Measurements from ENCODE around the gene DOCK1.
A peak's percentile ranks its signal among the peaks of the same experiment; 100 is the strongest.

Gene DOCK1

DNA sequence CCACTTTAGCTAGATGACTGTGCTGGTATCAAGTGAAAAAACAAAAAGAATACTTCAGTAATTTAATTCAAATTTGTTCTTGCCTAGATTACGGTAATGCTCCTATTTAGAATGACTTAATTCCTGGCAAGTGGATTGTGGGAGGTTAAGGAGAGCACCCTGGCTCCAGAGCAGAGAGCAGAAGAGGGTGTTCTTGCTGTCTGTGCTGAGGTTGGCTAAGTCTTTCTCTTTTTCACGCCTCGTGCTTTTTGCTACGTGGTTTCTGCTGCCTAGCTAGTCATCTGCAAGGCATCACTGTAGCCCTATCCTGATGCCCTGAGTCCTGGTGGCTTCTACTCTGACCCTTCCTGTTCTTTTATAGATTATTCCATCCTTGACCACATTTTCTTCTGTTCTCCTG is 189.8 kb downstream of the DOCK1 start:
- no peak for DNase-seq

DNA sequence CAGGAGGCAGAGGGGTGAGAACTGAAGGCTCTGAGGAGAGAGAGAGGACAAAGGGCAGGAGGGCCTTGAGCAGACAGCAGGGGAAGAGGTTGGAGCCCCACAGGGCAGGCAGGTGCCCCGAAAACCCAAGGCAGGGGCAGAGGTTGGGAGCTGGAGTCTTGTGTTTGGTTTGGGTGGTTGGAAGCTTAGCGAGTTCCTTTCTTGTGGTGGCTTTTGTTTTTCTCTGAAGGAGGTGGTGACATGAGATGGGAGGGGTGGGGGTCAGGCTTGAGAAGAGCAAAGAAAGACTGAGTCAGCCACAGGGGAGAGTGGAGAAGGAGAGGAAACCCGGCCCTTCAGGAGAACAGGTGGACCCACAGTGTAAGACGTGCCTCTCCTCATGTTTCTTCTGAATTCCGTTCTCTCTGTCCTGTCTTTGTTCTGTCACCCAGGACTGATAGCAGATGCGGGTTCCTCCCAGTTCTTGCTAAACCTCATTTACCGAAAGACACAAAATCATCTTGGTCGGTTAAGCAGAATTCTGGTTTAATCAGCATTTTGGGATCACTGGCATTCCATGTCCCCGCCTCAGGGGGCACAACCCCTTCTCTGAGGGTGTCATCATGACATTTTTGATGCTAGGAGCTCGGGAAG is 195.9 kb downstream of the DOCK1 start:
- DNase-seq, result no peak

DNA sequence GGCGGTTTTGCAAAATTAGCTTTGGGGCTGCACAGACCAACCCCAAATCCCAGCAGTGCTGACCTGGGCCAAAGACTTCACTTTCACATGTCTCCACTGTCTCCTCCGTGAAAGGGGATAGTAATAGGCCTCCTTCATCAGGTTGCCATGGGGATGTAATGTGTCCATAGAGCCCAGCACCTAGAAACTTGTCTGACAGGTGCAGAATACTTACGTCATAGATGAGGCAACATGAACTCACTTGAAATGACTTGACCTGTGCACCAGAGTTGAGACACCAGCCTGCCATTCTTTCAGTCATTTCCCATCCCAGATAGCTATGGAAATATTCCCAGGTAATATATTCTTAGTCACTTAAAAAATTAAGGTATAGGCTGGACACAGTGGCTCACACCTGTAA is 196.9 kb downstream of the DOCK1 start:
- DNase-seq, result peak; percentile 6

DNA sequence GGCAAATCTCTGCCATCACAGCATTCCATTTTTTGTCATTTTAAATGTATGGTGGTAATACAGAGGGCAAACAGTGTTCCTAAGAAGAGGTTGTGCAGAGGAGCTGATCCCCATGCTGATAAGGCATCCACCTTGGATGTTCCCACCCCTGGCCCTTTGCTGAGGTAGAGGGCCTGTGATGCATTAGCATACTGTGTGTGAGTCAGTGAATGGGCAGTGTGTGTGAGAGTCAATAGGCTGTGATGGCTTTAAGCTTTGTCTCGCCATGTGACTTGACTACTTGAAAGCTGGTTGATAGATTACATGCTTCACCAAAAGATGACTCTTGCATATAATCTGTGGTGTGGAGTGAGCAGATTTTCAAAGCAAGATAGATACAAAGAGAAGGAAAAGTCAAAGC is 209.9 kb downstream of the DOCK1 start:
- no peak for DNase-seq

DNA sequence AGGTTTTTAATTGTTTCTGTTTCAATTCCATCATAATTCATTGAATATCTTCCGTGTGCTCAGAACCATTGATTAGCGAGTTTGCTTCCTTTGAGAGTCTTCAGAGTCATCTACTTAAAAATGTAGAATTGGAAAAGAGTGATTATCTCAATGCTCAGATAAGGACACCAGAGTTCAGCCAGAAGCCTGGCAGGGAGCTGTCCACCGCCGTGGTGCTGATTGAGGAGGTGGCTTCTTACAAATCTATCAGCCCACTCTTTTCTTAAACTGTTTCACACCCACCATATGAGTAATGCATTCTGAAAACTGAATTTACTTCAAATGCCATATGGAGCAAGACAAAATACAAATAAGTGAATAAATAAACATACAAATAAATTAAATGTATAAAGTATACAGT is 211.9 kb downstream of the DOCK1 start:
- no peak for DNase-seq

DNA sequence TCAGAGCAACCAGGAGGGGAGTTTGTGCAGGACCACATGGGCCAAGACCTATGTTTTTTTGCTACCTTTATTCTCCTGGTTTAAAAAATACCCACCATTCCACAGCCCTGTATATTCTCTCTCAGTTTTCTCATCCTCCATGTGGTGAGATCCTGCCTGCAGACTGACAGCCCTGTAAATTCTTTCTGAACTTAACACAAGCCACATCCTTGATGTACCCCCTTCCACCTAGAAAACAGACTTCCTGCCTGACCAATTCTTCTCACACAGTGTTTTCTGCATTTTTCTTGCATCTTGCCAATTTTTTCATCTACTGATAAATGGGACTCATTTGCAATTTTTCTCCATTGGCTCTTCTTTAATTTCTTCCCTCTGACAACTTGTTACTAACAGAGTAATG is 212.8 kb downstream of the DOCK1 start:
- DNase-seq, result no peak

DNA sequence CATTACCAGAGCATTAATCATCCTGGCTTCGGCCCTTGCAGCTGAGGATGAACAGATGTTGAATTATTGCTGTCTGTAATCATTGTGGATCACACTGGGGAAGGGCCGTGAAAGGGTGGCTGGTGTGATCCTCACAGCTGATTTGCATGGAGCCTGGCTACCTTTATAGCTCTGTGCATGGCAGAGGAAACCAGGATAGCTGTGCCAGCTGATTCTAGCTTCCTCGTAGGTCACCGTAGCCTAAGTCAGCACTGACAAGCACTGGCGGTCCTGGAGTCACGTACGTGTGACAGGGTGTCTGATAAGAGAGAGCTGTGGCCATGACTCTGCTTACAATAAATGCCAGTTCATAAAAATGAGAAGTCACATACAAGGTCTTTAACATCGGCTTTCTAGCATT is 214.7 kb downstream of the DOCK1 start:
- no peak for DNase-seq

DNA sequence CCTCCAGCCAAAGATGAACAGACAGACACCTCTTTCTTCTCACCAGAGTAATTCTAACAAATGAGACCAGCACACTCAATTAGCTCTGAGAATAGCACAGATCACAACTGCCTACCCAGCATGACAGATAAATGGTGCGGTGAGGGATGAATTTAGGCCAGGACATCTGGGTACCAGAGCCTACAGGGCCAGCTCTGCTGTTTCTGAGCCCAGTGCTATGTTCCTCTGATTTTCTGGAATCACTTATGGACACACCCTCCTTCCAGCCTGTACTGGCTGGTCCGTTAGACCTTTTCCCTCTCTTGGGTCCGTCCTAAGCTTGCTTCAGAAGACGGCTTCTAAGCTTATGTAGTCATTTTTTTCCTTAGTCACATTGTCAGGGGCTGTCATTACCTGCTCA is 217.6 kb downstream of the DOCK1 start:
- no peak for DNase-seq

DNA sequence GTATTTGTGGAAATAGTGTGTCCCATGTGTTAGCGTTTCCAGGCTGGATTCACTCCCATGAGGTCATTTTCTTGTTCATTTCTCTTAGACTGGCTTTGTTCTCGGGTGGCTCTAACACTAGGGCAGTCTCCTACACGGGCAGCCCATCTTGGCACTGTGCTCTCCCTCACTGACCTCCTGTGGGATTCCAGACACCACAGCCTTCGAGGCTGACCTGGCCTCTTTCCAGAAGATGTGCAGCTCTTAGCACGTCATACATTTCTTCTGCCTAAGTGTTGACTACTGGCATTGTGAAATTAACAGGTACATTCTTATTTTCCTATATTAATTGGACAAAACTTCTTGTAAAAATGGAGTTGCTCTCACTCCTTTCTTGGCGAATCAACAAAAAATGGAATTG is 218.4 kb downstream of the DOCK1 start:
- DNase-seq, result no peak

DNA sequence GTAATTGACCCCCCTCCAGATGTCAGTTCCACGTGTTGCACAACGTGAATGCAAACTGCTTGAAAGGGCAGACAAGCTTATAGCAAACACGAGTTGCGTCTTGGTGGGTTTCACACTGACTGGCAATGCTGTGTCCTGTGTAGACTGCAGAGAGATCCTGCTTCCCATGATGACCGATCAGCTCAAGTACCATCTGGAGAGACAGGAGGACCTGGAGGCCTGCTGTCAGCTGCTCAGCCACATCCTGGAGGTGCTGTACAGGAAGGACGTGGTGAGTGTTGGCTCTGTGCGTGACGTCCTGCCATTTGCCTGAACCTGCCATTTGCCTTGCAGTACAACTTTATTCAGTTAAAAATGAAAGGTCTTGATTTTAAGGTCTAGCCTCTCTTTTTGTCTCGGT is 220.1 kb downstream of the DOCK1 start:
- DNase-seq, result no peak

DNA sequence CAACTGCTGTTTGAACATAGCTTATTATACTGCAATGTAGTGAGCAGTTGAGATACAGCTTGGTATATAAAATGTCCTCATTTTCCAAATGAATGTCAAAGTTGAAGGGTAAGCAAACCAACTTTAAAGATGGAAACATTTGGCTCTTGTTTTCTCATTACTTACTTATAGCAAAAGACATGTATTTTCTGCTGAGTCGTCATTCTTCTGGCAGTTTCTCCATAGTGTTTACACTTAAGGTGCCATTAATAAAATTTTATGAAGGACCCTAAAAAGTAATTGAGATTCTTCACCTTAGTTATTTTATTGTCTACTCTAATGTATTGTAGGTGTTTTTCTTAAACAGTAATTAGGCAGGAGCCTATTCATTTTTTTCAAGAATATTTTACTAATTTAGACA is 222.6 kb downstream of the DOCK1 start:
- DNase-seq, result no peak

DNA sequence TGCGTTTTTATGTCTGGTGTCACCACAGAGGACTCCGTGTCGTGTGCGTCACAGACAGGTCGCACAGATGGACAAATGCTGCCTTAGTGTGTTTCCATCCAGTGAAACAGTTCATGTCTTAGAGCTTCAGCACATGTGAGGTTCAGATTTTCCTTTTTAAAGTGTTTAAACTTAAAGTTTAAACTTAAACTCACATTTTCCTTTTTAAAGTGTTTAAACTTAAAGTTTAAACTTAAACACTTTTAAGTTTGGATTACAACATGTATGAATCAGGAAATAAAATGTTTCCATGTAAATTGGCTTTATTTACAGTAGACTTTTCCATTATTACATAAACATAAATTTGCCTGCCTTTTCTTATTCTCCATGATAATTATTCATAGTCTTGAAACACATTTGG is 223.9 kb downstream of the DOCK1 start:
- no peak for DNase-seq

DNA sequence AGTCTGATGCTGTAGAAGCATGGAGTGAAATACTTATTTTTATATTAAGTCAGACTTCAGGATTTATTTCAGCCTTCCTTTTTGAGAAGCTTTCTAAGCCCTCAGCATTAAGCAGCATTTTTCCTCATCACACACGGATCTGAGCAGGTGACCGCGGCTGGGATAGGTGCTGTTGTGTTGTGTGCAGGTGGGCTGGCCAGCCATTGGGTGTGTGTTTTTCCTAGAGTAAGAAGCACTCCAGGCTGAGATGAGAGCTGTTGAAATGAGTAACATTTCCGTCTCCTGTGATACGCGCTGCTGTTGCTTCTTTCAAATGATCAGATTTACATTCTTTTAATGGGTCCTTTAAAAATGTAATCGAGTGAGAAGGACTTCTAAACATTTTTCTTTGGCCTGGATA is 227.2 kb downstream of the DOCK1 start:
- no peak for DNase-seq

DNA sequence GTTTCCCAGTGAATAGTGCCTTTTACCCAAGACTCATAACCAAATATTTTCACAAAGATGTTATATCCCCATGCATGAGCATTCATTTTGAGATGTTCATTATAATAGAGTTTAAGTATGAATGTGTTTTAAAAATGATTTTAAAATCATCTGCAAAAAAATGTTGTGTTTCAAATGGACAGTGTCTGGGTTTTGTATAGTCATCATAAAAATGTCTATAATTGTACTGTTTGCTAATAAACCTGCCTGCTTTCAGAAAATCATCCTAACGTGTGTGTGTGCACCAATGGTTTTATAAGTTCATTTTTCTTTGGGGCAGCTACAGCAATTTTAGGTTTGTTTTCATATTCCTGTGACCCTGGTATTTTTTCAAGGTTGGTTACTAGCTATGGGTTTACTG is 228.0 kb downstream of the DOCK1 start:
- no peak for DNase-seq

DNA sequence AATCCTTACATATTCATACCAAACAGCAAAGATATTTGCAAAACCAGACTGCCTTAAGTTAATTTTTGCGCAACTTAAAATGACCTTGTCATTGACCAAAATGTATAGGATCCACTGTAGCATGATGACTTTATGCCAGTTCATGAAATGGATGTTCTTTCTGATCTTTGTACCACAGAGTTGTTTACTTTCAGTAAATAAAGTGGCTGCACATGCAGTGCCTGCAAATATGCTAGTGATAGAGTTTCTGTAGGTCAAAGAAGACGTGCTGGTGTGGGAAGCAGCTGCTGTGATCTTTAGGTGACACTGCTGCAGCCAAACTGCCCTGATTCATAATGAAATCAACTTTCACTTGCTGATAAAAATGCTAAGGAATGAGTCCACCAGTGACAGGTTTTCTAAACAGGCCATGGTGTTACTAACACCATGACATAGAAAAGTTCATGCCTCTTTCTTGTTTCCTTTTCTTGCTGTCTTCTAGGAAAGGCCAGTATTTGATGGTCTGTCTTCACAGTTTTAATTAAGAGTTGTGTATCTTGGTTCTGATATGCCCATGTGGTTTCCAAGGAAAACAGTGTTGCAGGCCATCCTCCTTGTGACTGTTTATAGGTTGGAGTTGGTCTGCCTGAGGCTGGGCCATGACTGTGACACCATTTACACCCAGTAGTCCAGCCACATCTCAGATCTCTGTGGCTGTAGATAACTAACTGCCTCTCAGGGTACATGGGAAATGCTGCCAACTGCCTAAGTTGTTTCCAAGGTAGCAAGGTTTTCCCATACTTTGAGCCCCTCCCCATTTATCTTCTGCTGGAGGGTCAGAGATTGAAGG is 228.7 kb downstream of the DOCK1 start:
- no peak for DNase-seq

DNA sequence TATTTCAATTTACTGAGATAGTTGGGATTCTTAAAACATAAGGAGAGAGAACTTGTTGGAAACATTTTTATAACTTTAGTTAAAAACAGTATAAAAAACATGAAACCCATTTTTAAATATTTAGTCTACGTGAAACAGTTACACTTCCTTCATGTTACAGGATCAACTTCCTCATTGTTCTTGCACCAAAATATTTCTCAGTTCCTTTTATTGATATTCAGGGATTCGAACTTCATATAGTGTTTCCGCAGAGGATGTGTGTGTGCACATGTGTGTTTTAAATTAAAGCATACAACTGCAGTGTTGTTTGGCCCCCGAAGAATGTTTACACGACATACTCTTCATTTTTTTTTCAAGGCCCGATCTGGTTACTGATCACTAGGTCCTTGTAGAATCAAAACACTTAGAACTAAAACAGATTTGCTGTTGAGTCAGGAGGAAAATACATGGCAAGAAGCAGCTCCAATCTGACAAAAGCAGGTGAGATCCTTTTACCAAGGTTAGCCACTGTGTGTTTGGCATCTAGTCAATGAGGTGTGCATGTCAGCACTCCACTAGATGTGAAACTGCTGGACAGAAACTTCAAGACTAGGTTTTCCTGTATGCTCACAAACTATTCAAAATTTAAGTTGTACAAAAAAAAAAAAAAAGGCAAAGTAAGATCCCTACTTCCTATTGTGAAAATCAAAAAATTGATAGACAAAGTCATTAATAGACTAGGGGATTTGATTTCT is 230.8 kb downstream of the DOCK1 start:
- no peak for DNase-seq

DNA sequence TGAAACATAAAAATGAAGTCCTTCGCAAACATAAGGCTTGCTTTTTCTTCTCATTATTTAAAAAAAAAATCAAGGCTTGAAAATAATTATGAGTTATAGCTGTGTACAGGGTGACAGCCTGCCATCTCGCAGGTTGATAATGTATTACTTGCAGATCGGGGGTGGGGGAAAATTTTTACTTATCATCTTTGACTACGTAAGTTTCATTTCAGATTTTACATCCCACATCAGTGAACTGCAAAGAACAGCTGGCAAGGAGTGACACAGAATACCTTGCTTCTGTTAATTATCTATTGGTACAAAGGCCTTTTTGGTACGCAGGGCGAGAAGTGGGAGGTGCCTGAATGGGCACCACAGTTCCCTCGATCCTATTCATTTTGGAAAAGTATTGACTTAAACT is 232.2 kb downstream of the DOCK1 start:
- no peak for DNase-seq

DNA sequence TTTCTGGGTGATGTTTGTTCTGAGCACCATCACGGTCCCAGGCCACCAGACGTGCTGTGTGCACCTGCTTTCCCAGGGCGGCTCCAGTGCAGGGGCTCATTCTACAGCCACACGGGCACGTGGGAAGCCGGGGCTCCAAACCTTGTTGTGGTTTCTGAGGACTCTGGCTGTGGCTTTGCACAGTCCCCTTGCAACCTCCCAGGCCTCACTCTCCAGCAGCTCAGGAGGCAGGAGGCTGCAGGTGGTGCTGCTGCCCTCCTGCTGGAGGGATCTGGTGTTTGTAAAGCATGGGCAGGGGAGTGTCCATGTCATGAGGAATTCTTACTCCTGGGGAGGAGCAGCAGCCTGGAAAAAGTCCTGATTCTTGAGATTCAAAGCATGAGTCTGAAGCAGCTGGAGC is 236.9 kb downstream of the DOCK1 start:
- DNase-seq, result peak; percentile 10

DNA sequence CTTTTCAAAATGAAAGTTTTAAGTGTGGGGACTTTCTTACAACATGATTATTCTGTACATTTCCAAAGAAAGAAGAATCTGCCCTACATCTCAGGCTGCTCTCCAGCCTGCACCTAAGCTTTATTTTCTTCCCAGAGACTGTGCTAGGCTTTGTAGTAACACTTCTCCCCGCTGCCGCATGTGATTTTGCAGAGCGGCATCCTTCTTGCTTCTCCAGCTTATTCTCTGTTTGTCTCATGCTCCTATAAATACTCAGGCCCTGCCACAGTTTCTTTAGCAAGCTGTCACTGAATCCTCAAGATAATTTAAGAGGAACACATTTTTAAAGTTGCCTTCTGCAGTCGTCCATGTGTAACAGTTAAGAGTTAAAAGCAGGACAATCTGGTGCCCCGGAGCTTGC is 237.6 kb downstream of the DOCK1 start:
- DNase-seq, result no peak

DNA sequence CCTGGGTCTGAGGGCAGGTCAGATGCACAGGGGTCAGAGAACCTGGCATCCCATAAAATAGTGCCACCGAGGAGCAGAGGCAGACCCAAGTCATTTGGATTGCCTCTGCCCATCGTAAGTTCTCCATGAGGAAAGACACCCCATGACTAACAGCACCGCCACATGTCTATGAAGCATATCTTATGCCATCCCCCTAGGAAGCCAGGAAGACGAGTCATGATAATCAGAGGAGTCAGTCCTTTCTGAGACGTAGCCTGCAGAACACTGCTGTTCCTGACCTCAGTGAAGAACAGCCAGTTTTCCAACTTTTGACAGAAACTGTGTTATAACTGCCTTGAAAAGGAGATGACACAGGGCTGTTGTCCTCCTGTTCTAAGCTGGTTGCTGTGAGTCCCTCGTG is 239.9 kb downstream of the DOCK1 start:
- DNase-seq, result no peak

DNA sequence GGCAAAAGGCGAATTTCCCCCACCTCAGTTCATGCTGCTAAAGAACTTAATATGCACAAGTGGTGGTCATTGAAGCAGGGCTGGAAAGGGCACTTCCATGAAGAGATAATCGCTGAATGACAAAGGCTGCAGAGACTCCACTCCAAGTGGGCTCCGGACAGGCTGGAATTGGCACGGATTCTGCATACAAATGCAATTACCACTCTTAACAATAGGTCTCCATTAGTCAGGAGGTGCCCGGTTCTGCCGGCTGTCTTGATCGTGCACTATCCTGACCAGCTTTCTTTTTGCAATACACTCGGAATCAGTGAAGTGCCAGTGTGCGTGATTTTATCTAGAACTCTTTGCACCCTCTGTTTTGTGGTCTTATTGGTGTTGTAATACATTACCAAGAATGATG is 241.4 kb downstream of the DOCK1 start:
- DNase-seq, result peak; percentile 36

DNA sequence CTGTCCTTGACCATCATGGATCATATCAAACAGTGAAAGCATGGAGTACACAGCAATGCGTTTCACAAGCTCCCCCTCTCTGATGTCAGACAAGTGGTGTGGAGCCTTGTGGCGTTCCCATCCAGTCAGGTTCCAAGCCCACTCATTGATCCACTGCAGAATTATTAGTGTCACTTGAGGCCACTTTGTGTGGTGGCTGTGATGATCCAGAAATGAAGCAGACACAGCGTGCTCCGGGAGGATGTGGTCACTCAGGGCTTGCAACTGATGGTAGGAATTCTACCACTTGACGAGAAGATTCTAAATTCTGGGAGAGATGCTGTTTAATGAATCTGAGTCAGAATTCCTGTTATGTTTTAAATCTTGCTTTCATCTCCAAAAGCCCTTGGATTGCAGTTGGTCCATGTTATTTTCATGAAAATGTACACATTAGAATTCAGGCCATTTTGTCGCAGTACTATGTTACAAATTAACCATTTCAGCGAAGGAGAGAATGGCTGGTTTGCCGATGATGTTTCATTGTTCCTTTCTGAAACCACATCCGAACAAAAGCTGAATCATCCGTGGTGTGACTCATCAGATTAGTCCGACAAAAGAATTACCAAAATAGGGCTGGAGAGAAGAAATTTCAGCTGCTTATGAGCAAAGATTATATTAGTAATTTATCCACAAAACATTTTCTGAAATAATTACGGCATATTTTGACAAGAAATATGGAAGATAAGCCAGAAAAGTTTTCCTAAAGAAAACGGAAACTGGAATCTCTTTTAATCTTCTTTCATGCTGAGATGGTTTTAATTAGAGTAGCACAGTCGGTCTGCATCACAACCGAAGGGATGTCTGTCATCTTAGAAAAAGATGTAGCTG is 243.1 kb downstream of the DOCK1 start:
- DNase-seq, result no peak

DNA sequence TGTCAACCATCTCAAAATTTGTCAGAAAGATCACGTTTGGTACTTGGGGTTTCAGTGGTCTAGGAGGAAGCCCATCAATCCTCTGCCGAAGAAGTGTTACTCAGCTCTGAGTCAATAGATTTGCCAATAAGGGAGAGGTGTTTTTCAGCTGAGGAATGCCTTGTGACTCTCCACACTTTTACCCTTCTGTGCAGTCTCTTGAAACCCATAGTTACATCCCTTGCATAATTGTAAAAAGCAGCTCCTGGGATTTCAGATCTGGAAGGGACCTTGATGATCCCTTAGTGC is 243.6 kb downstream of the DOCK1 start:
- DNase-seq, result no peak

Data from NCI-H146 (cell line).